ENCODE measurements around the gene PIGA. TPM values are rescaled to one million over a fixed set of nuclear protein-coding genes. Genes with fewer than 3 reads are reported as not detected.

Gene PIGA, protein sequence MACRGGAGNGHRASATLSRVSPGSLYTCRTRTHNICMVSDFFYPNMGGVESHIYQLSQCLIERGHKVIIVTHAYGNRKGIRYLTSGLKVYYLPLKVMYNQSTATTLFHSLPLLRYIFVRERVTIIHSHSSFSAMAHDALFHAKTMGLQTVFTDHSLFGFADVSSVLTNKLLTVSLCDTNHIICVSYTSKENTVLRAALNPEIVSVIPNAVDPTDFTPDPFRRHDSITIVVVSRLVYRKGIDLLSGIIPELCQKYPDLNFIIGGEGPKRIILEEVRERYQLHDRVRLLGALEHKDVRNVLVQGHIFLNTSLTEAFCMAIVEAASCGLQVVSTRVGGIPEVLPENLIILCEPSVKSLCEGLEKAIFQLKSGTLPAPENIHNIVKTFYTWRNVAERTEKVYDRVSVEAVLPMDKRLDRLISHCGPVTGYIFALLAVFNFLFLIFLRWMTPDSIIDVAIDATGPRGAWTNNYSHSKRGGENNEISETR
- 9.1 and 11.4 TPM in 2 replicates for total RNA-seq

DNA sequence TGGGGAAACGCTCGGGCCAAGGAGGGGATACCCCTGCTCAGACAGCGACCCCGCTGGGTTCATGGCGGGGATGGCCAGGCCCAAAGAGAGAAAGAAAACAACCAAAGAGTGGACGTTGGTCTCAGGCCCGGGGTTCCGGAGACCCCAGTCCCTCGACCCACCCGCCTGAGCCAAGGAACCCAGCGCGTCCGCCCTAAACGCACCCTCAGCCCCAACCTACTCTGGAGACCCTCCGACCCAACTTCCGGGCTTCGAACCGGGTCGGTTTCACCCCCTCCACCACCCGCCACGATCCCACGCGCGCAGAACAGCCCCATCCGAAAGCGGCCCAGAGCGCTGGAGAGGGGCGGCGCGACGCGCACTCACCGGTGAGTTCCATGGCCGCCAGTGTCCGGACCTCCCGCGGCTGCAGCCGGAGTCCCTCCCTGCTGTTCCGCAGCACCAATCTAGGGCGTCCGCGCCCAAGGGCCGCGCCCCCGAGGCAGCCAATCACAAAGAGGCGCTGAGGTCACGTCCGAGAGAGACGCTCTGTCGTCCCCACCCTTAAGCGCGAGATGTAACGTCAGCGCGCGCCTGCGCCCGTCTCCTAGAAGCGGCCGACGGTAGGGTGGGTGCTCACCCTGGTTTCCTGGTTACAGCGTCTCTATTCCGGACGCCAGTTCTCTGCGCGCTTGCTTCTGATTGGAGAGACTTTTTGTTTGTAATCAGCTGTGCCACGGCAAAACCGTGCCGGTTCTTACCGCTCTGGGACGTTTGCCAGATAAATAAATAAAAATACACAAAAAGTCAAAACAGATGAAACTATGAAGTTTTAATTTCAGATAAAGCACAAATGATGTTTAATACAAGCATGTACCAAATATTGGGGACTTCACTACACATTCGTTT is at the start of gene PIGA:
TSS of gene PIGA (minus strand) at position 389 of the 888 bp plus-strand sequence. CDS start 3,593 bp downstream, outside the sequence.

DNA sequence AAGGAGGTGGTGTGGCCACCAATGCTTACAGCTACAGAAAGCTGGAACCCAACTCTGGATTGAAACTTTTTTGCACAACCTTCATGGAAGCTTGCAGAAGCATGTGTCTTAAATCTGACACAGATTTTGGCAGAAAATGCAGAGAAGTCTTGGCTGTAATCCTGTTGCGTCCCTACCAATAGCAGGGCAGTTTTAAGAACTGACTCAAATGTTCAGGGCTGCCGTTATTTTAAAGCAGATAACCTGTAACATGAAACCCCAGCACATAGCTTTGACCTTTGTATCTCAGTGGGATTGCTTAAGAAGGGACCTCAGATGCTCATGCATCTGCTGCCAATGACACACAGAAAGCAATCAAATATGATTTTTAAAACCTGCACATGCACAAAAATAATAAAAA is 49.0 kb upstream of the PIGA start, which contains the start of gene VEGFD:
TSS of gene VEGFD (minus strand) at position 110 of the 400 bp plus-strand sequence. CDS start 467 bp downstream, outside the sequence.

DNA sequence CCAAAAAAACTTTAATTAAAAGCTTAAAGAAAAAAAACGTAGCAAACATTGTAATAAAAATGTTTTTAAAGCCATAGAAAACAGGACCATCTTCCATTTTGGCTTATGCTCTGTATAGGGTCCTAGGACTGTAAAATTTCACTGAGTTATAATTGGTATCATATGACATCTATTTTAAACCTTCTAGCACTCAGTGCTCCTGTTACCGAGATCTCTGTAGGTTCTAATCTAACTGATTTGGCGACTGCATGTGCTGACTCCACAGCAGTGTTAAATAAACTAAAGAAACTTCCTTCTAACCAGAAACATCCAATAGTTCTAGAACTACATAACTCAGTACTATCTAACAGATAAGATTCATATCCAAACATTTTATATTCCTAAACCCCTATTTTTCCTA is 19.8 kb downstream of the PIGA start, which contains the start of gene ASB11:
TSS of gene ASB11 (minus strand) at position 132 of the 400 bp plus-strand sequence. CDS start at position 97, 35 bp downstream.

GRCh38 chrX:15269618-15270521 is 65.5 kb downstream of the PIGA start, which contains the start of gene ASB9:
TSS of gene ASB9 (minus strand) at chrX:15270083. CDS start at chrX:15269874, 209 bp downstream.

Other genes with a start within 250 kb of the PIGA start
- gene ASB9, start 65.4 kb downstream of the PIGA start, total RNA-seq: 0.91 and 2.7 TPM in 2 replicates
- gene ASB11, start 19.9 kb downstream of the PIGA start, total RNA-seq: not detected in 2 replicates
- not detected in 2 replicates for gene VEGFD, start 48.9 kb upstream of the PIGA start, total RNA-seq
- gene PIR, start 157.8 kb upstream of the PIGA start, total RNA-seq: 17.6 and 22.6 TPM in 2 replicates
- not detected in 2 replicates for gene BMX, start 165.3 kb upstream of the PIGA start, total RNA-seq

All from hair follicular keratinocyte (primary cell).